ENCODE measurements around the gene ATP8A2.

- TF ChIP-seq CTCF (IDR thresholded peaks at IDR 0.05; ENCODE audit: control extremely low read depth in 1 of 3, insufficient read depth in 1 of 3, low read depth in 1 of 3, low read length in 3 of 3) (no peak), GABPA (IDR thresholded peaks at IDR 0.05; ENCODE audit: borderline replicate concordance, insufficient read depth, low read length) (no peak), POLR2A (IDR thresholded peaks at IDR 0.05; ENCODE audit: control extremely low read depth in 1 of 2, low read depth in 2 of 2, low read length in 2 of 2) (no peak), ASH2L (IDR thresholded peaks at IDR 0.05; ENCODE audit: low read length) (no peak), YY1 (IDR thresholded peaks at IDR 0.05; ENCODE audit: low read depth, low read length) (no peak), EZH2 (IDR thresholded peaks at IDR 0.05; ENCODE audit: low read depth, low read length, severe bottlenecking) (no peak), KDM1A (IDR thresholded peaks at IDR 0.05; ENCODE audit: borderline replicate concordance, low read length) (no peak), TEAD4 (IDR thresholded peaks at IDR 0.05; ENCODE audit: low read depth, low read length) (no peak), RBBP5 (IDR thresholded peaks at IDR 0.05; ENCODE audit: borderline replicate concordance, low read depth, low read length) (no peak), EGR1 (IDR thresholded peaks at IDR 0.05; ENCODE audit: borderline replicate concordance, low read depth, low read length) (no peak), POLR2AphosphoS5 (IDR thresholded peaks at IDR 0.05; ENCODE audit: low read depth, low read length) (no peak), JUND (IDR thresholded peaks at IDR 0.05; ENCODE audit: low read length) (no peak), SIRT6 (IDR thresholded peaks at IDR 0.05; ENCODE audit: low read length) (no peak), CREB1 (IDR thresholded peaks at IDR 0.05) (no peak)
Observed at GRCh38 chr13:25440061-25440460, 68.3 kb downstream of the ATP8A2 start.

Measured in H1 (cell line).